Ishikawa (cell line): ENCODE results near the gene CHRNA1.

Source experiments
- CREB1 ChIP-seq: IDR thresholded peaks from 2 replicates; pipeline ENCODE4 v1.6.1; 2012; ENCODE audit warnings: low read depth
- NFIC ChIP-seq: IDR thresholded peaks from 2 replicates; pipeline ENCODE4 v1.6.1; 2012
- RAD21 ChIP-seq: IDR thresholded peaks from 2 replicates; pipeline ENCODE4 v1.6.1; 2012; ENCODE audit warnings: low read depth
- TAF1 ChIP-seq: IDR thresholded peaks from 2 replicates; pipeline ENCODE4 v1.6.1; 2012; ENCODE audit warnings: low read depth, mild to moderate bottlenecking
- TCF12 ChIP-seq: IDR thresholded peaks from 2 replicates; pipeline ENCODE4 v1.6.1; 2012; ENCODE audit warnings: low read depth
- ZBTB7A ChIP-seq: IDR thresholded peaks from 2 replicates; pipeline ENCODE4 v1.6.1; 2012; ENCODE audit warnings: low read depth
- TF ChIP-seq, protein P1 (sequence below): IDR thresholded peaks from 2 replicates; pipeline ENCODE4 v1.6.1; 2012
- TF ChIP-seq, protein P2 (sequence below): IDR thresholded peaks from 2 replicates; pipeline ENCODE4 v1.6.1; 2012; ENCODE audit warnings: low read depth, mild to moderate bottlenecking
- TF ChIP-seq, protein P3 (sequence below): IDR thresholded peaks from 2 replicates; pipeline ENCODE4 v1.6.1; 2012

DNA sequence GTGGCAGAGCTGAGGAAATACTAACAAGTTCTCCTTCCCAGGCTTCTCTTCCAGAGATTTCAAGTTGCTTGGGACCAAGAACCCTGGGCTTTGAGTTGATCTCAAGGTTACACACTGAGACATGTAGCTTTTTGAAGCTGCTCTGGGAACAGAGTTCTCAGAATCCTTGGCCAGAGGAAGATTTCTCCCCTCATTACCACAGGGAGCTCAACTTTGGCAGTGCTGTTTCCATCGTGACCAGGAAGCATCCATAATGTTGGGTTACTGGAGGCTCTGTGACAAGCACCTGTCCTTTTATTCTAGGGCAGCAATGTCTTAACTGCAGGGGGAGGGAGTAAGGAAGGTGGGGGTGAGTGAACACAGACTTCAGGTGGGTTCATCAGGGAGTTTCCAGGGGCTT lies 41.5 kb upstream of the CHRNA1 start:
- TF ChIP-seq, protein P1, sequence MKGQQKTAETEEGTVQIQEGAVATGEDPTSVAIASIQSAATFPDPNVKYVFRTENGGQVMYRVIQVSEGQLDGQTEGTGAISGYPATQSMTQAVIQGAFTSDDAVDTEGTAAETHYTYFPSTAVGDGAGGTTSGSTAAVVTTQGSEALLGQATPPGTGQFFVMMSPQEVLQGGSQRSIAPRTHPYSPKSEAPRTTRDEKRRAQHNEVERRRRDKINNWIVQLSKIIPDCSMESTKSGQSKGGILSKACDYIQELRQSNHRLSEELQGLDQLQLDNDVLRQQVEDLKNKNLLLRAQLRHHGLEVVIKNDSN, result no peak
- no peak for TF ChIP-seq TCF12
- TF ChIP-seq NFIC, result no peak
- no peak for TF ChIP-seq TAF1
- no peak for TF ChIP-seq CREB1
- TF ChIP-seq, protein P2, sequence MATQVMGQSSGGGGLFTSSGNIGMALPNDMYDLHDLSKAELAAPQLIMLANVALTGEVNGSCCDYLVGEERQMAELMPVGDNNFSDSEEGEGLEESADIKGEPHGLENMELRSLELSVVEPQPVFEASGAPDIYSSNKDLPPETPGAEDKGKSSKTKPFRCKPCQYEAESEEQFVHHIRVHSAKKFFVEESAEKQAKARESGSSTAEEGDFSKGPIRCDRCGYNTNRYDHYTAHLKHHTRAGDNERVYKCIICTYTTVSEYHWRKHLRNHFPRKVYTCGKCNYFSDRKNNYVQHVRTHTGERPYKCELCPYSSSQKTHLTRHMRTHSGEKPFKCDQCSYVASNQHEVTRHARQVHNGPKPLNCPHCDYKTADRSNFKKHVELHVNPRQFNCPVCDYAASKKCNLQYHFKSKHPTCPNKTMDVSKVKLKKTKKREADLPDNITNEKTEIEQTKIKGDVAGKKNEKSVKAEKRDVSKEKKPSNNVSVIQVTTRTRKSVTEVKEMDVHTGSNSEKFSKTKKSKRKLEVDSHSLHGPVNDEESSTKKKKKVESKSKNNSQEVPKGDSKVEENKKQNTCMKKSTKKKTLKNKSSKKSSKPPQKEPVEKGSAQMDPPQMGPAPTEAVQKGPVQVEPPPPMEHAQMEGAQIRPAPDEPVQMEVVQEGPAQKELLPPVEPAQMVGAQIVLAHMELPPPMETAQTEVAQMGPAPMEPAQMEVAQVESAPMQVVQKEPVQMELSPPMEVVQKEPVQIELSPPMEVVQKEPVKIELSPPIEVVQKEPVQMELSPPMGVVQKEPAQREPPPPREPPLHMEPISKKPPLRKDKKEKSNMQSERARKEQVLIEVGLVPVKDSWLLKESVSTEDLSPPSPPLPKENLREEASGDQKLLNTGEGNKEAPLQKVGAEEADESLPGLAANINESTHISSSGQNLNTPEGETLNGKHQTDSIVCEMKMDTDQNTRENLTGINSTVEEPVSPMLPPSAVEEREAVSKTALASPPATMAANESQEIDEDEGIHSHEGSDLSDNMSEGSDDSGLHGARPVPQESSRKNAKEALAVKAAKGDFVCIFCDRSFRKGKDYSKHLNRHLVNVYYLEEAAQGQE, result no peak
- TF ChIP-seq, protein P3, sequence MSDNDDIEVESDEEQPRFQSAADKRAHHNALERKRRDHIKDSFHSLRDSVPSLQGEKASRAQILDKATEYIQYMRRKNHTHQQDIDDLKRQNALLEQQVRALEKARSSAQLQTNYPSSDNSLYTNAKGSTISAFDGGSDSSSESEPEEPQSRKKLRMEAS, result no peak
- no peak for TF ChIP-seq RAD21
- no peak for TF ChIP-seq ZBTB7A
